ENCODE measurements around the gene WBP2.

- no peak for TF ChIP-seq EP300 (IDR thresholded peaks at IDR 0.05)
- TF ChIP-seq POLR2A (IDR thresholded peaks at IDR 0.05): no peak
- TF ChIP-seq CTCF (IDR thresholded peaks at IDR 0.05): no peak
- no peak for TF ChIP-seq POLR2AphosphoS5 (IDR thresholded peaks at IDR 0.05)
These were observed 16.7 kb downstream of the WBP2 start for GRCh38 chr17:75838410-75838809.

Data from suprapubic skin (tissue), 4 donors.